ENCODE measurements around the gene ENPP6.
"Not testable (repeated sequence)": the region's sequence is repeated elsewhere in the genome, so short reads cannot be mapped to it uniquely, and the experiment has no call there.

ENPP6 gene

GRCh38 chr4:184234155-184234554 is 16.5 kb upstream of the ENPP6 start:
- no peak for DNase-seq

GRCh38 chr4:184232975-184233374 is 15.3 kb upstream of the ENPP6 start:
- DNase-seq: no peak

DNA sequence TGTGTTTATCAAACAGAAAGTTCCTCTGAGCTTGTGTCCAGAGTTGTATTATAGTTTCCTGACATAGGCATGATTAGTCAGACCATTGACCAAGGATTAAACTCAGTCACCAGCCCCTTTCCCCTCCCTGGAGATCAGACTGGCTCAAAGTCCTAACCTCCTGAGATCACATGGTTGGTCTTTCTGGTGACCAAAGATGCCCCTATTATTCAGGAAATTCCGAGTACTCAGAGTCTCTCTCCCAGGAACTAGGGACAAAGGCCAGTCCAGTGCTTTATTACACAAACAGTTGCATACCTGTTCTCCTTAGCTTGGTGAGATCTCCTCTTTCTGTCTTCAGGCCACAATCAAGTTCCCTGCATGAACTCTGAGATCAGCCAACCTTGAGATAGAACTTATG is 14.5 kb upstream of the ENPP6 start:
- no peak for DNase-seq

- no peak for DNase-seq
Measured at GRCh38 chr4:184231573-184231972, 13.9 kb upstream of the ENPP6 start.

DNA sequence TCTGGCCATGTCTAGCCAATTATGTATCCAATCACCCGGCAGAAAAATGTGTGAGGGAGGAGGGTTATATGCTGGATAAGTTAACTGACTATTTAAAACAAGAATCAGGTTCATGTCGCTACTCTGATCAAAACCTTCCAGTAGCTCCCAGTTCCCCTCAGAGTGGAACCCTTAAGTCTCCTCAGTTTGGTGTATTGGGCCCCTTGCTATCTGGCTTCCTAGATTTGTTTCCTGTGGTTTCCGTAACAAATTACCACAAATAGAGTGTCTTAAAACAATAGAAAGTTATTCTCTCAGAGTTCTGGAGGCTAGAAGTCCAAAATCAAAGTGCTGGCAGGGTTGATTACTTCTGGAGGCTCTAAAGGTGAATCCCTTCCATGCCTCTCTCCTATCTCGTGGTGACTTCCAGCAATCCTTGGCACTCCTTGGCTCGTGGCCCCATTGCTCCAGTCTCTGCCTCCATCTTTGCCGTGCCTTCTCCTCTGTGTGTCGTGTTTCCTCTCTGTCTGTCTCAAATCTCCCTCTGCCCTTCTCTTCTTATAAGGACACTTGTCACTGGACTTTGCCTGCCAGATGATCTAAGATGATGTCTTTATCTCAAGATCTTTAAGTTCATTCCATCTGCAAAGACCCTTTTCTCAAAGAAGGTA is 10.5 kb upstream of the ENPP6 start:
- DNase-seq: no peak

DNA sequence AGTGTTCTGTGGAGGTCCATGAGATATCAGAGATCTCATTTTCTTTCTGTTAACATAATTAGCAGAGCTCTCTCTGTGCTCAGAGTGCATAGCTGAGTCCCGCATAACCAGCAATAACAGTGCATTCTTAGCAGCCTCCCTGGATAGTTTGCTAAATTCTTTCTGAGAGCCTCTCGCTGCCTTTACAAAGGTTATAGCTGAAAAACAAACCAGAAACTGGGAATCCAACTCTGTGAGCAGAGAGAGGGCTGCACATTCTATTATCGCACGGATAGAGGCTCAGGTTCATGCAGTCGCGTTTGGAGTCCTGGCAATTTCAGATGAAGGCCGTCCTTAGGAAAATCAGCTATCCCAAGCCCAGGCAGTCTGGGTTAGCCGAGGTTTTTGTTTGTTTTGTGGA is 1.2 kb downstream of the ENPP6 start:
- no peak for DNase-seq

GRCh38 chr4:184215709-184216328 is 1.9 kb downstream of the ENPP6 start:
- DNase-seq: no peak

- DNase-seq: no peak
Measured at GRCh38 chr4:184214931-184215330, 2.7 kb downstream of the ENPP6 start.

GRCh38 chr4:184207734-184208607 is 9.7 kb downstream of the ENPP6 start:
- DNase-seq: not testable (repeated sequence)

DNA sequence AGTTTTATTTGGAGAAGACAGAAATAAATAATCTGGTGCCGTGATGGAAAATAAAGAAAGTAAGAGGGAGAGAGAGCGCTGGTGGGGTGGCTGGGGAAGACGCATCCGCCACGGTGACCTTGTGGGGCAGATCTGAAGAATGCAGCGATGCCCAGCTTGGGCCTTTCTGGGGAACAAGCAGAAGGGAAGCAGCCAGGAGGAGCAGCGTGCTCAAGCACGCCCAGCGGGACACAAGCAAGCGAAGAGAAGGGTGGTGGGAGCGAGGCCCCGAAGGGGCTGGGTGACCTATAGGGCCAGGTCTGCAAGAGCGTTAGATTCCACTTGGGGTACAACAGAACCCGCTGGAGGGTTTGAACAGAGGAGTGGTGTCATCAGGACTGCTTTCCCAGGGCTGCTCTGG is 12.4 kb downstream of the ENPP6 start:
- no peak for DNase-seq

- DNase-seq: no peak
Measured at GRCh38 chr4:184203300-184203699, 14.4 kb downstream of the ENPP6 start.

GRCh38 chr4:184201179-184201578 is 16.5 kb downstream of the ENPP6 start:
- DNase-seq: no peak

- DNase-seq: no peak
Measured at GRCh38 chr4:184200296-184200695, 17.4 kb downstream of the ENPP6 start.

- no peak for DNase-seq
Measured at GRCh38 chr4:184199780-184200179, 17.9 kb downstream of the ENPP6 start.

DNA sequence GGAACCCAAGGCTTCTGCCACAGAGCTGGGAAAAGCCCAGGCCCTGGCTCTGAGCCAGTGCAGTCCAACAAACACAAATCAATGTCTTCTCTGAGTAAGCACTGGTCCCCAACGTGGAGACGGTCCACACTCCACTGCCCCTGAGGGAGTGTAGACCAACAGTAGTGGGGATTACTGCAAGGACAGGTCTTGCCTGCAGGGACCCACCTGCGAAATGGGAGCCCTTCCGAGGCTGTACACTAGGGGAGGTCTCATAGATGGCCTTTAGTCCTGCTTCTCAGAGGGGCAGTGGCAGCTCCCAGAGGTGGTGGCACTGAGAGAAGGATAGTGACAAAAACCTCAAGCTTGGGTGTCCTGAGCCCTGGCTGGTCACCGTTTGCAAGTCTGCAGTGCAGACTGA is 19.5 kb downstream of the ENPP6 start:
- no peak for DNase-seq

DNA sequence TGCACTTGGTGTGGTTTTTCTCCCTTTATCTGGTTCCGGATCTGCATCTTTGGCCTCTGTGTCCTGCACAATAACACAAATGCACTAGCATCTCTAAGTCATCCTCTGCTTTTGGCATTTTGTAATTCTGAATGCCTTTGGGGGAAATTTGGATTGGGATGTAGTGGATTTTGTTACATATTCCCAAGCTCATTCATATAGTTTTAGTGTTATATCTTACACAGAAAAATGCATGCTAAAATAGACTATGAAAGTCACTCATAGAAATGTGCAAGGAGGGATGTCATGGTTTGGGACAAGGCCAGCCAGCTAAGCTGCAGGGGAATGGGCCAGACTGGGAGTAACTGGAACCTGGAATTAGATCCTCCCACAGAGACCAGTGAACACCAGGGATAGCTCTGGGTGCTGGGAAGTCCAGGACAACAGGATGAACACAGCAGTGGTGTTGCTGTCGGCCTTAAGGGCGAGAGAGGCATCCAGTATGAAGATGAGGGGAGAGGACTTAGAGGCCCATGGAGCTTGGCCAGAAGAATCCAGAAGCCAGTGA is 20.1 kb downstream of the ENPP6 start:
- no peak for DNase-seq

DNA sequence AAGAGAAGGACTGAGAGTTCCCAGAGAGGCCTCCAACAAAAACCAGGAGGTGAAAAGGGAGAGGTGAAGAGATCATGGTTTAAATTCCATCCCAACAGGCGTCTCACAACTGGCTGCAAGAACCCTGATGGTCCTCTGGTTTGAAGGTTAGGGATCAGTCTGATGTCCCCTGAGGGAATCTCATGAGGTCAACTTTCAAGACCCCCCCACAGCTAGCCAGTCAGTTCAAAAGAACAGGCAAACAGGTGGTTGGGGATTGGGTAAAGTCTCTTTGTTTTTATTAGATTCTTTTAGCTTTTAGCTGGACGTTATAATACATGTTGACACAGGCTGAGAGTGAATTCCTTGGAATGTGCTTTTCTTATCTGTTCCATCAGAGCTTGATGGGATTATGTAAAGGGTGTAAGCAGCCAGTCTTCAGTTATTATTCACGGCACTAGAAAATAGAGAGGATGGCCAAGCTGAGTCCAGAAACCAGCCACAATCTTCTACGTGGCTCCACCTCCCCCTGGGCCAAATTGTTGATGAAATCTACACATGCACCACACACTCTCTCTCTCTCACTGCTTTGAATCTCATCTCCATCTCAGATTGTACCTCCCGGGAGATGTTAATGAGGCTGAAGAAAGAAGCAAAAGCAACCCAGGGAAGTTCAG is 20.8 kb downstream of the ENPP6 start:
- DNase-seq: no peak

- DNase-seq: no peak
Measured at GRCh38 chr4:184193556-184194525, 23.8 kb downstream of the ENPP6 start.

DNA sequence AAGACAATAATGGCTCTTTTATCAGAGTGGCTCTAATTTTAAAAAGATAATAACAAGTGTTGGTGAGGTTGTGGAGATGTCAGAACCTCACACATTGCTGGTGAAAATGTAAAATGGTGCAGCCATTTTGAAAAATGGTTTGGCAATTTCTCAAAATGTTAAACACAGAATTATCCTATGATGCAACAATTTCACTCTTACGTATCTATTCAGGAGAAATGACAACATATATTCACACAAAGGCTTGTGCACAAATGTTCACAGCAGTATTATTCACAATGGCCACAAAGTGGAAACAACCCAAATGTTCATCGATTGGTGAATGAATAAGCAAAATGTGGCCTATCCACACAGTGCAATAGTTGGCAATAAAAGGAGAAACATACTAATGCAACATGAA is 24.7 kb downstream of the ENPP6 start:
- DNase-seq: no peak

GRCh38 chr4:184191267-184191666 is 26.4 kb downstream of the ENPP6 start:
- no peak for DNase-seq

GRCh38 chr4:184190711-184191110 is 27.0 kb downstream of the ENPP6 start:
- no peak for DNase-seq

- DNase-seq: no peak
Measured at GRCh38 chr4:184189966-184190365, 27.7 kb downstream of the ENPP6 start.
